Stimulated activated memory B cell treated with anti-CD40 and anti-IgM and Interleukin-4, amounts not matched to agents 10 μg/mL and 1 μg/mL and 100 μg/mL, for 72 hours (primary cell): ENCODE measurements around the gene DDT.
A peak's percentile ranks its signal among the peaks of the same experiment; 100 is the strongest.
"Not testable (repeated sequence)": the region's sequence is repeated elsewhere in the genome, so short reads cannot be mapped to it uniquely, and the experiment has no call there.

Source experiments
- ATAC-seq: fragments of 150-1000 bp; cut with Tn5 transposase; 2 replicates; pipeline ENCODE4 v1.10.0; 2021
- H3K27ac Mint-ChIP-seq: one replicate; pipeline ENCODE4 v1.8.0; 2022; ENCODE audit warnings: mild to moderate bottlenecking, mixed read lengths
- H3K27me3 Mint-ChIP-seq: one replicate; pipeline ENCODE4 v1.8.0; 2022; ENCODE audit warnings: mixed read lengths
- H3K36me3 Mint-ChIP-seq: one replicate; pipeline ENCODE4 v1.8.0; 2022; ENCODE audit warnings: mixed read lengths
- H3K4me1 Mint-ChIP-seq: one replicate; pipeline ENCODE4 v1.8.0; 2022; ENCODE audit warnings: mixed read lengths
- H3K4me3 Mint-ChIP-seq: one replicate; pipeline ENCODE4 v1.8.0; 2022; ENCODE audit warnings: mild to moderate bottlenecking, moderate library complexity, mixed read lengths
- H3K9me3 Mint-ChIP-seq: one replicate; pipeline ENCODE4 v1.8.0; 2022; ENCODE audit warnings: mixed read lengths

DDT gene

DNA sequence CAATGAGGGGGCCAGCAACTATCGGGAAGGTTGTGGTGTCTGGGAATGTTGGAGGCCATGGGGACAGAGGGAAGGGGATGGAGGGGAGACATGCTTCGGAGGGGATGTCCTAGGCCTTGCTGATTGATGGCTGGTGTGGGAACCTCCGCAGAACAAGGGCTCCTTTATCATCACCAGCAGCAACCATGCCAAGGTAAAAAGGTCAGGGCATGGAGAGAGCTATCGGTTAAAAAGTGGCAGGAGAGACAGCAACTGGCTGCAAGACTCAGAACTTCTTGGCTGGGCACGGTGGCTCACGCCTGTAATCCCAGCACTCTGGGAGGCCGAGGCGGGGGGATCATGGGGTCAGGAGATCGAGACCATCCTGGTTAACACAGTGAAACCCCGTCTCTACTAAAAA is 28.0 kb upstream of the DDT start:
- H3K4me3 Mint-ChIP-seq, result no peak overlapping the region
- no peaks in the 10 kb centered on the region for H3K9me3 Mint-ChIP-seq
- H3K36me3 Mint-ChIP-seq, result no peaks in the 10 kb centered on the region
- H3K27me3 Mint-ChIP-seq, result peaks cover 20% of the 10 kb centered on the region
- H3K4me1 Mint-ChIP-seq, result no peaks in the 10 kb centered on the region
- H3K27ac Mint-ChIP-seq, result no peak overlapping the region
- ATAC-seq, result no peak

DNA sequence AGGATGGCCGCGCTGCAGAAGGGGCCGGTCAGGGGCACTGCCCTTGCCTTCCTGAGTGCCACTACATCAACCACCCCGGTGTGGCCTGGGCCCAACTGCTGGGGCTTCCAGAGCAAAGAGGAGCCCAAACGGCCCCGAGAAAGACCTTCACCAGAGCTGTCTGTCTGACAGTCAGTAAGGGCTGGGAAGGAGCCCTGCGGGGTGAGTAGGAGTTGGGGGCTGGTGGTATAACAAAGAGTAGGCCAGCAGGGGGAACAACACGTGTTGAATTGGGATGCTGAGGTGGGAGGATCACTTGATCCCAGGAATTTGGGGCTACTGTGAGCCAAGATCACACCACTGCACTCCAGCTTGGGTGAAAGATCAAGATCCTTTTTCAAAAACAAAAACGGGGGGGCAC is 27.1 kb upstream of the DDT start:
- no peak overlapping the region for H3K27ac Mint-ChIP-seq
- H3K36me3 Mint-ChIP-seq, result no peaks in the 10 kb centered on the region
- H3K4me3 Mint-ChIP-seq, result no peak overlapping the region
- ATAC-seq, result no peak
- H3K27me3 Mint-ChIP-seq, result peaks cover 20% of the 10 kb centered on the region
- H3K4me1 Mint-ChIP-seq, result peaks cover 2% of the 10 kb centered on the region
- H3K9me3 Mint-ChIP-seq, result no peaks in the 10 kb centered on the region

DNA sequence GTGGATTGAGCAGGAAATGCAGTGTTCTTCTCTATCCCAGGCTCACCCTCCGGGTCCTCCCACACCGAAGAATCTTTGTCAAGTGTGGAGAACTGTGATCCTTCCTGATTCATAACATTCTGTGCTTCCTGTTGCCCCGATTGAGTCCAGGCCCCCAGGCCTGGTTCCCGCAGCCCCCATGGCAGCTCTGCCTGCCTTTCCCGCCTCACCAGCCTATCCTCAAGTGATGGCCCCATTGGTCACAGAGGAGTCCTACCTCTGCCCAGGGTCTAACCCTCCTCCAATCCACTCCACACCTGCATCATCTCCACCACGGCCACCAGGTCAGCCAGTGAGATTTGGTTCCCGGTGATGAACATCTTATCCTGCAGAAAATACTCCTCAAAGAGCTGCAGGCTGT is 25.5 kb upstream of the DDT start:
- not testable (repeated sequence) for ATAC-seq, H3K27ac Mint-ChIP-seq, H3K4me1 Mint-ChIP-seq, H3K9me3 Mint-ChIP-seq, H3K4me3 Mint-ChIP-seq, H3K36me3 Mint-ChIP-seq
- peaks cover 20% of the 10 kb centered on the region for H3K27me3 Mint-ChIP-seq

DNA sequence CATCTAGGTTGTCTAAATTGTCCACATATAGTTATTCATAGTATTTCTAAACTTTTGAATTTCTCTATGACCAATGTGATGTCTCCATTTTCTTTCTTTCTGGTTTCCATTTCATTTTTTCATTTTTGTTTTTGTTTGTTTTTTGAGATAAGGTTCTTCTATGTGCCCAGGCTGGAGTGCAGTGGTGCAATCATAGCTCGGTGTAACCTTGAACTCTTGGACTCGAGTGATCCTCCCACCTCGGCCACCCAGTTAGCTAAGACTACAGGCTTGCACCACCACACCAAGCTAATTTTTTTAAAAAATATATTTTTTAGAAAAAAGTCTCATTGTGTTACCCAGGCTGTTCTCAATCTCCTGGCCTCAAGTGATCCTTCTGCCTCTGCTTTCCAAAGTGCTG is 22.9 kb upstream of the DDT start:
- Mint-ChIP-seq H3K4me3 (no peak overlapping the region), H3K4me1 (peaks cover 6% of the 10 kb centered on the region), H3K27ac (no peak overlapping the region), H3K9me3 (no peaks in the 10 kb centered on the region), H3K36me3 (no peaks in the 10 kb centered on the region), H3K27me3 (peaks cover 9% of the 10 kb centered on the region)
- ATAC-seq, result no peak

DNA sequence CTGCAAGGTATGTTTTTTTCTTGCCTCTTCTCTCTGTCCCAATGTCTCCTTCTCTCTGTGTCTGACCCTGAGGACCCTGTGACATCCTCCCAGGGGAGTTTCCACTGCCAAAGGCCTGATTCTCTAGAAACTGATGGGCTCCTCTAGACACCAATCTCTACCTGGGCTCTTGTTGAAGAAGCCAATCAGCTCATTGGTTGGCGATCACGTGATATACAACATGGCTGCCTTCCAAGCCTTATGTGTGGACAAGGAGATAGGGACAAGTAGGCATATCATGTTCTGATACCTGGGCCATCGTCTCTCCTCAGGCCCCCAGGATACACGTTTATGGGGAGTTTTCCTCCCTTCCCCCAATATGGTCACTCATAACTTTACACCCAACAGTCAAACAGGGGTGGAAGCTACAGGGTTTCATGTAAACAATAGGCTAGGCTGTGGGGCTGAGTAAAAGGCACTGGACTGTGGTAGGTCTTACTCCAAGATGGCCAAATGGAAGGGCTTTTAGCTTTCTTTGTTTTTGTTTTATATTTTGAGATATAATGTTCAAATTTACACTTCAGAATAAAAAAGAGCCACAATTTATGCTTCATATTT is 19.4 kb upstream of the DDT start:
- not testable (repeated sequence) for H3K36me3 Mint-ChIP-seq, H3K4me1 Mint-ChIP-seq, ATAC-seq, H3K27me3 Mint-ChIP-seq, H3K4me3 Mint-ChIP-seq, H3K9me3 Mint-ChIP-seq, H3K27ac Mint-ChIP-seq

DNA sequence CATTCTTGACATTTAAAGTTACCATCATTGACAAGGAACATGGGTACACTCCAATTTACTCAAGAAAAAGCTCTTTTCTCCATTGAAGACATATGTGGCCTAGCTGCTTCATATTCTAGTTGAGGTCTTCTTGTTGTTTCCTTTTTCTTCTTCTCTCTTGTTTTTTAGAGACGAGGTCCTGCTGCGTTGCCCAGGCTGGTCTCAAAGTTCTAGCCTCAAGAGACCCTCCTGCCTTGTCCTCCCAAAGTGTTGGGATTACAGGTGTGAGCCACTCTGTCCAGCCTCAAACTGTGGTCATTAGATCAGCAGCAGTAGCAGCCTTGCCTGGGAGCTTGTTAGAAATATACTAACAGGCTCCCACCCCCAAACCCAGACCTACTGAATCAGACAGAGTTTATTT is 18.8 kb upstream of the DDT start:
- H3K27ac Mint-ChIP-seq, H3K4me3 Mint-ChIP-seq, H3K27me3 Mint-ChIP-seq, H3K9me3 Mint-ChIP-seq, ATAC-seq, H3K36me3 Mint-ChIP-seq, H3K4me1 Mint-ChIP-seq: not testable (repeated sequence)

DNA sequence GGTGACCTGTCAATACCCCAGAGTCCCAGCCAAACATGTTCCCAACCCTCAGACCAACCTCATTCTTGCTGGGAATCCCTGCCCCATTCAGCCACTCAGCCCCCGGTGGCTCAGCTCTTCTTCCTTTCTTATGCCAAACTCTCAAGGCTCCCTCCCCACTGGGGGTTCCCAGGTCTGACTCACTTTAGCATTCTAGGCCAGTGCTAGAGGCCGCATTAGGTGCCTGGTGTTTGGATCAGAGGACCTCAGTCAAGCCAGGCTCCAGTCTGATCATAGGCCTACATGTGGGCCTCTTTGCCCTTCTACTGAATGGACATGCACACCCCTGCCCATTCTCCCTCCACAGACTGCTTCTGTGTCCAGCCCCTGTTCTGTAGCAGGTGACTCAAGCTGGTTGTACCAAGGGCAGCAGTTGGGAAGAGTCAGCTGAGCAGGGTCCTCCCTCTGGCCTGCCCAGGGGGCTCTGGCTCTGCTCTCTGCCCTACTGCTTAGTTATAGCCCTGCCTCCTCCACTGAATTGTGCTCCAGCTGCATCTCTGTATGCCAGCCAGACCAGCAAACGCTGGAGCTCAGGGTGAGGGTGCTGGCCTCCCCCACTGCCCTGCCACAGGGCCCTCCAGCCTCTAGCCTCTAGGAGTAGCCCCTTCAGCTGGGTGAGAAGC is 15.5 kb upstream of the DDT start:
- not testable (repeated sequence) for H3K27me3 Mint-ChIP-seq, H3K36me3 Mint-ChIP-seq, H3K9me3 Mint-ChIP-seq, ATAC-seq, H3K4me1 Mint-ChIP-seq, H3K4me3 Mint-ChIP-seq, H3K27ac Mint-ChIP-seq

DNA sequence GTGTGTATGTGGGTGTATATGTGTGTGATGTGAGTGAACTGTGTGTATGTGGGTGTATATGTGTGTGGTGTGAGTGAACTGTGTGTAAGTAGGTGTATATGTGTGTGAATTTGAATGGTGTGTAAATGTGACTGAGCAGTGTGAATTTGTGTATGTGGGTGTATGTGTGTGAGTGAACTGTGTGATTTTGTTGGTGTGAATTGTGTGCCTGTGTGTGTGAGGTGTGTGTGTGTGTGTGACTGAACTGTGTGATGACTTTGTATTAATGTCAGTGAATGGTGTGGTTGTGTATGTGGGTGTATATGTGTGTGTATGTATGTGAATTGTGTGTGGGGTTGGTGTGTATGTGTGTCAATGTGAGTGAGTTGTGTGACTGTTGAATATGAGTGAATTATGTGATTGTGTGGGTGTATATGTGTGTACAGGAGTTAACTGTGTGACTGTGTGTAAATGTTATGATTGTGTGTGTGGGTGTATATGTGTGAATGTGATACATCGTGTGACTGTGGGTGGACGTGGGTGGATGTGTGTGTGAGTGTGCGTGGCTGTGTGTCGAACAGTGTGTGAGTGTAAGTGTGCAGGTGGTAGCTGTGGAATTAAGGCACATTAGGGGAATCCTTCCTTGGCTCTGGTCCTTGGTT is 12.4 kb upstream of the DDT start:
- H3K36me3 Mint-ChIP-seq, ATAC-seq, H3K9me3 Mint-ChIP-seq, H3K27ac Mint-ChIP-seq, H3K4me3 Mint-ChIP-seq, H3K27me3 Mint-ChIP-seq, H3K4me1 Mint-ChIP-seq: not testable (repeated sequence)

DNA sequence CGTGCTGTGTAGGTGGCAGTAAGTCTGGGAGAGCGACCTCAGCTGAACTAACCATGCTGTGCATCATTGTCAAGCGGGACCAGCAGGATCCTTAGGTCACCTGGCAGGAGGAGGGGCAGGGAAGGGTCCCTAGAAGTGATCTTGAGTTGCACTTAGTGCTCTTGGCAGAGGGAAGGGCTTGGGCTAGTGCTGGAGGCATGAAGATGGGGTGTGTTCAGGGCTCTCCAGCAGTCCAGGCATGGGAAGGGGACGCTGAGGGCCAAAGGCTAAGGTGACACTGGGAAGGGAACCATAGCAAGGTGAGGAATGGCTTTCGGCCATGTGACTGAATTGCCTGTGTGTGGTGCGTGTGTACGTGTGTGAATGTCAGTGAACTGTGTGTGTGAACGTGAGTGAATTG is 11.8 kb upstream of the DDT start:
- H3K4me1 Mint-ChIP-seq, H3K27ac Mint-ChIP-seq, ATAC-seq, H3K4me3 Mint-ChIP-seq, H3K9me3 Mint-ChIP-seq, H3K27me3 Mint-ChIP-seq, H3K36me3 Mint-ChIP-seq: not testable (repeated sequence)

DNA sequence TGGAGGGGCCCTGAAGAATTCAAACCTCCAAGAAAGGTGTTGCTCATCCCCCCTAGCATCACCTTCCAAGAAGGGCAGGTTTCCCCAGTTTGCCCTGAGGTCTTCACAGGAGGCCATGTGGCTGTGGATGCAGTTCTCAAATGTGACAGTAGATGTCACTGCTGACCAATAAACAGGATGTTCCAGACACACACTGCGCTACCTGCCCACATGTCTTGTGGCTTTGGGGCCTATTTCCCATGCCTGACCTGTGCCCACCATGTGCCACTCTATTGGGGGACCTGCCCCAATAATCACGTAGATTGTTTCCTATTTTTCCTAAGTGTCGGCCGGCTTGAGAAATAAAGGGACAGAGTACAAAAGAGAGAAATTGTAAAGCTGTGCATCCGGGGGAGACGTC is 10.2 kb upstream of the DDT start:
- H3K27me3 Mint-ChIP-seq, result no peaks in the 10 kb centered on the region
- H3K9me3 Mint-ChIP-seq, result no peaks in the 10 kb centered on the region
- H3K4me3 Mint-ChIP-seq, result no peak overlapping the region
- peak; percentile 69 for ATAC-seq
- no peaks in the 10 kb centered on the region for H3K36me3 Mint-ChIP-seq
- H3K27ac Mint-ChIP-seq, result no peak overlapping the region
- peaks cover 5% of the 10 kb centered on the region for H3K4me1 Mint-ChIP-seq

DNA sequence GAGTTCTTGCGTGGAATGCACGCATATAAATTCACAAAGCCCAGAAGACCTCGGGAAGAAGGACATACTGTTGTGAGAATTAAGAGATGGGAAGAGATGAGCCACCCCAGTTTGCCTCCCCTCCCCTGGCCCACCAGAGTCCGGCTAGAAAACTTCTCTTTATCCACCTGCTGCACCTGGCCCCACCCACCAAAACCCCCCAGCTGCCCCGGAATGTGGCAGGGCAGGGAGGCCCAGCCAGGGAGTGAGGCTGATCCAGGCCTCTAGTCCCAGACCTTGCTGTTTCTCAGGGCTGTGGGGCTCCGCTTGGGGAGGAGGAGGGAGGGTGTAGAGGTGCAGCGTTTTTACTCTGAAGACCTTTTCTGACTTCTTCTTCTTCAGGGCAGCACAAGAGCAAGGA is 6.3 kb upstream of the DDT start:
- H3K27me3 Mint-ChIP-seq, ATAC-seq, H3K27ac Mint-ChIP-seq, H3K4me3 Mint-ChIP-seq, H3K4me1 Mint-ChIP-seq, H3K9me3 Mint-ChIP-seq, H3K36me3 Mint-ChIP-seq: not testable (repeated sequence)

DNA sequence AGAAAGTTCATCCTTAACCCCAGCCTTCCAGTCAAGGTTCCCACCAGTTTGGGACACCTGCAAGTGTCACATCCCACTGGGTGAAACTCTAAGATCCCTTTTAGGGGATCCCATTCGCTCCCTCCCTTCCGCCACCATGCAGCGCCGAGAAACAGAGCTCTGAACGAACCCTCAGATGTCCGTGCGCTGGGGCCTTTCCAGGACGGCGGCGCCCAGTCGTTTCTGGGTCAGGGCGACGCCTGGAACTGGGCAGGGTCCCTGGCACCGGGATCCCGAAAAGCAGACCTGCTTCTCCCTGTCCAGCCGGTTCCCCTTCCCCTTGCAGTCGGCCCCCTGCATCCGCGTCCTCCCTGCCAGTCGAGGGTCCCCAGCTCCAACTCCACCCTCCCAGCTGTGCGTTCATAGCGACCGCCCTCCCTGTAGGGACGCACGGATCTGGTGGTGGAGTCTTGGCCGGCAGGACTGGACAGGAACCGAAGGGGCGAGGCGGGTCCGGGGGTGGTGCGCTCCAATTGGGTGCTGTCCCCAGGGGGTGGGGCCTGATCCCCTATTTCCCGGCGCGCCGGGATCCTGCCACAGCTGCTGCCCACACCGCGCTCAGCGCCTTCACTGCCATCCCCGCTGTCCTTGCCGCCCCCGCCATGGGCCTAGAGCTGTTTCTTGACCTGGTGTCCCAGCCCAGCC is 5.5 kb upstream of the DDT start, which contains the start of gene GSTT2:
Gene GSTT2 (plus strand): TSS at position 578 of the 684 bp plus-strand sequence.
- H3K27me3 Mint-ChIP-seq, H3K4me1 Mint-ChIP-seq, ATAC-seq, H3K9me3 Mint-ChIP-seq, H3K4me3 Mint-ChIP-seq, H3K36me3 Mint-ChIP-seq, H3K27ac Mint-ChIP-seq: not testable (repeated sequence)

DNA sequence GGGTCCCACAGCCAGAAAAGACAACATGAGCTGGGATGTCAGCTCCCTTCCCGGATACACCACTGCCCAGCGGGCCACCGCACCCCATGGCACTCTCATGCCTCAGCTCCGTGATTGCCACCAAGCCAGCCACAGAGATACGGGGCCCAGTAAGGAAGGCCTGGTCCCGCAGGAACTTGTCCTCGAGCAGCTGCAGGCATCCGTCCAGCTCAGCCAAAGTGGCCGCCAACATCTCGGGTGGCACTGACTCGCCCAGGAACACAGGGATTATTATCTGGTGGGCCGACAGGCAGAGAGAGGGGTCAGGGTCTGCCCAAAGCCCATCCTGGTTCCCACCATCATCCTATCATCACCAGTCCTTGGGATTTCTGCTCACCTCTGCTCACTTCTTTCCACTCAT is 3.1 kb upstream of the DDT start:
- not testable (repeated sequence) for H3K4me1 Mint-ChIP-seq, H3K27me3 Mint-ChIP-seq, H3K4me3 Mint-ChIP-seq, H3K36me3 Mint-ChIP-seq, H3K9me3 Mint-ChIP-seq, ATAC-seq, H3K27ac Mint-ChIP-seq

DNA sequence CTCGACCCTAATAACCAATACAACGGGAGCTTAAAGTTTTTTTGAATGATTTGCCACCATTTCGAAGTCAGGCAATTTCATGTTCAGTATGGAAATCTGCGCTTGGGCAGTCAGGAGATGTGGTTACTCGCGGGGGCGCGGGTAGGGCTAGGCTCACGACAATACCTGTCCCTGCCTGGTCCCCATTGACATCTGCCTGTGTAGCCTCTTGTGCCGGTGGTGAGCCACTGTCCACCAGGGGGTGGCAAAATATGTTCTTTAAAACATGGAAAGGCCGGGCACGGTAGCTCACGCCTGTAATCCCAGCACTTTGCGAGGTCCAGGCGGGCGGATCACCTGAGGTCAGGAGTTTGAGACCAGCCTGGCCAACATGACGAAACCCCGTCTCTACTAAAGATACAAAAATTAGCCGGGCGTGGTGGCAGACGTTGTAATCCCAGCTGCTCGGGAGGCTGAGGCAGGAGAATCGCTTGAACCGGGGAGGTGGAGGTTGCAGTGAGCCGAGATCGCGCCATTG is 653 bp upstream of the DDT start:
- not testable (repeated sequence) for H3K9me3 Mint-ChIP-seq, H3K27ac Mint-ChIP-seq, H3K4me3 Mint-ChIP-seq, H3K27me3 Mint-ChIP-seq
- H3K4me1 Mint-ChIP-seq, result peaks cover 22% of the 10 kb centered on the region
- ATAC-seq, result peak; percentile 72
- H3K36me3 Mint-ChIP-seq, result peaks cover 20% of the 10 kb centered on the region

DNA sequence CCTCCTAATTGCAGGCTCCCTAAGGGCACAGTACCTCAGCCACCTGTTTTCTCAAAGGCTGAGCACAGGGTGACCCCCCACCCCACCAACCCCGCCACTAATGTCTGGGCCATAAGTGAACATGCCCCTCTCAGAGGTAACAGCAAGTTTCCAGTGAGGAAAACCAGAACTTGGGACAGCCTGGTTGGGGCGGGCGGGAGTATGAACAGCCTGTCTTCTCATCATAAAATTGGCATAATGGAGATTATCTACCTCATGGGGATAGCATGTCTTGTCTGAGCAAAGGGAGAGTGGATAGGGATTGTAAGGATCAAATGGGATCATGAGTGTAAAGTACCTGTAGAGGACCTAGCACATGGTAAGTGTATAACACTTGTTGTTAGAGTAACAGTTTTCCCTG is 2.3 kb downstream of the DDT start:
- not testable (repeated sequence) for H3K27me3 Mint-ChIP-seq, H3K27ac Mint-ChIP-seq, H3K4me3 Mint-ChIP-seq, ATAC-seq, H3K9me3 Mint-ChIP-seq
- peaks cover 29% of the 10 kb centered on the region for H3K36me3 Mint-ChIP-seq
- peaks cover 27% of the 10 kb centered on the region for H3K4me1 Mint-ChIP-seq
